Femur (tissue), 1 donor: Measurements from ENCODE around the gene FHAD1.

Experiments used
- DNase-seq: peaks from one replicate; pipeline ENCODE4 v3.0.0-alpha.2; 2017

FHAD1 gene

DNA sequence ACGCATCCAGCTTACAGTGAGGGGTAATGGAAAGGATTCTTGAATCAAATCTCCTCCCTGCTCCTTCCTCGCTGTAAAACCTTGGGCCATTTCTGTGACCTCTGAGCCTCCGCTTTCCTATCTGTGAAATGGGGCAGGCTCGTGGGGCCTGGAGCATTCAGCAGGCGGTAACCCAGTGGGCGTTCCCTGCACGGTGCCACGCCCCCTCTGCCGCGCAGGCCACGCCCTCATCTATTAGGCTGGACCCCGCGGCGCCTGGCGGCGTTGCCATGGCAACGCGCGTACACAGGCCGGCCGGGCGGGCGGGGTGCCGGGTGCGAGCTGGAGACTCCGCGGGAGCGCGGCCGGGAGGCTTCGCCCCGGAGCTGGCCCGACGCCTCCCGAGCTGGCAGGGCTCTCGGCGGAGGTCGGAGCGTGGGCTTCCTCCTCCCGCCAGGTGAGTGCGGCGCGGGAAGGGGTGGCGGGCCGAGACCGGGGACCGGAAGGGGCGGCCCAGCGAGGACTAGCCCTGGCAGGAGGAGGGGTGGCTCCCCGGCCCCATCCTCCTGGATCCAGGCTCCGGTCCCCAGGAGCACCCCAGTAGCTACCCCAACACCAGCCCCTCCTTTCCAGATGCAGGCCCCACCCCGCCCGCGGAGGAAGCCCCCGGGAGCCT is at the start of gene FHAD1:
Gene FHAD1 (plus strand): TSS at position 264 of the 655 bp plus-strand sequence. CDS start 4,562 bp downstream, outside the sequence.
- peak; percentile 77 for DNase-seq

DNA sequence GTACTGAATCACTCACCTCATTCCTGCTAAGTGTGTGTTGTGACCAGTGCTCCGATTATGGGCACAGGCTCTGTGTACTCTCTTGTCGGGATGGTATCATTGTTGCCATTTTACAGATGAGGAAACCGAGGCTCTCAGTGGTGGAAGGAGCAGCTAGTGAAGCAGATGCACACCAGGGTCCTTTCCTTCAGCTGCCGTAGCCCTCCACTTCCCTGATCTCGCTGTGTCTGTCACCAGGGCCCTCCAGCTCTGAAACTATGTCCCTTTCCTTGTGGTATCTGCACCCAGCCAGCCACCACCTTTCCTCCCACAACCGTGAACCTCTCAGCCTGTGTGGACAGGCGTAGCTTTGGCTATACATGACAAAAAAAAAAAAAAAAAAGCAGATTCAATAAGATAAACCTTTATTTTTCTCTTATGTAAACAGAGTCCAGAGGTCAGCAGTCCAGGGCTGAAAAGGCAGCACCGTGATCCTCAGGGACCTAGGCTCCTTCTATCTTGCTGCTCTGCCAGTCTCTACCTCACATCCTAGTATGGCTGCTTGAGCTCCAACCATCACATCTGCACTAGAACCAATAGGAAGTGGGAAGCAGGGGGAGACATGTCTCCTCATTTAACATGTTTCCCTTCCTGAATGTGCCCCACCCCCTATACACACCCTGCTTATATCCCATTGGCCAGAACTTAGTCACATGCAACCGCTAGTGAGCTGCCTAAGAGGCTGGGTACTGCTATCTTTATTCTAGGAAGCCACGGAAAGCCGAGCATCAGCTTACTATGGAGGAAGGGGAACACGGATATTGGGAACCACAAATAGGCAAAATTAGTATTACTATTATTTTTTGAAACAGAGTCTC is 49.2 kb upstream of the FHAD1 start:
- no peak for DNase-seq

DNA sequence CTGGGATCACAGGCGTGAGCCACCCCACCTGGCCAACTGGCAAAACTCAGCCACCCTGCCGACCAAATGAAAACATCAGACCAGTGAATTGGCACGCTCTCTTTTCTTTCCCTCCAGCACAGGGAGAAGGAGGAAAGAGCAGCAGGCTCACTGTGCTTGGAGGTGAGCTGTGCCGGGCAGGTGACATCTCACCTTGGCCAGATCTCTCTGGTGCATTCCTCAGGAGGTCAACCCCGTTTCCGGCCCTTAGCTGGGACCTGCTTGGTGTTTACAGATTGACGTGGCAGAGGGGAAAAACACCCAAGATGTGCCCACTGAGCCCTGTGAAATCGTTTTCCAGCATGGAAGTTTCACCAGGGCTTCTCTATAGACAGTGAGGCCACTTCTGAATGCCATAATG is 48.3 kb upstream of the FHAD1 start:
- DNase-seq, result no peak

DNA sequence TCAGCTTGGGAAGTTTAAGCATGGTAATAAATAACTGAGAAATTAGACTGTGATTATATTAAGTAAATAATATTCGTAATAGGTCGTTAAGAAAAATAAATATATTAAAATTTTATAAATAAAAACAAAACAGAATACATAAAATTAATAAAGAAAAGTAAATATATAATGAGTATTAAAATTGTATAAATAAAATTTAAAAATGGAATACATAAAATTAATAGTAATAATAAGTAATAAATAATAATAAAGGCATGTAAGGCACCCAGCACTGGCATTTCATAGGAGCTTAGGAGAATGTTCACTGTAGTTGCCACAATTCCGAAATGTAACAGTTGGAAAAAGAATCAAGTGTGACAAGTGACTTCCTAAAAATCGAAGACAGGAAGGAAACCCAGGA is 45.8 kb upstream of the FHAD1 start:
- DNase-seq, result no peak

DNA sequence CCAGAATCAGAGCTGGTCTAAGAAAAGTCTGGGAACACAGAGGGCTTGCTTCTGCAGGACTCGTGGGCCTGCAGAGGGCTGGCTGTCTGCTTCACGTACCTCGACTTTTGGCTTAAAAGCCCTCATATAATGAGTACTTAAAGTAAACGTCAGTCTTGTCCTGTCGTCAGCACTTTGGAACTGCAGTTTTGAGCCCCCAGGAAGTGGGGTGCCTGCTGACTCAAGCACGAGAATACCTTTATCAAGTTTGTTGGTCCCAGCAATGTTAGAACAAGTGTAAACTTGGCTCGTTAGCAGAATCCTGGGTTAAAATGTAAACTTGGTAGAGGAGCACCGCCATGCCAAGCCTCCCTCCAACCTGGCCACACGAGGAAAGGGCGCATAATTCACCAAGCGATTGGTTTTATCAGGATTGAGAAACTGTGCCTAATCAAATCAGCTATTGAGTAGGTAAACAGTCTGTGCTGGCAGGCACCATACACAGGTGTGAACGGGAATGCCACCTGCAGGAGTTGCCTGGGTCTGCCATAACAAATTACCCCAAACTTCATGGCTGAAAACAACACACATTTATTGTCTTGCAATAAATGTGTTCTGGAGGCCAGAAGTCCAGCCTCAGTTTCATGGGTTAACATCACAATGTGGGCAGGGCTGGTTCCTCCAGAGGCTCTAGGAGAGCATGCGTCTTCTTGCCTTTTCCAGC is 45.0 kb upstream of the FHAD1 start:
- no peak for DNase-seq

DNA sequence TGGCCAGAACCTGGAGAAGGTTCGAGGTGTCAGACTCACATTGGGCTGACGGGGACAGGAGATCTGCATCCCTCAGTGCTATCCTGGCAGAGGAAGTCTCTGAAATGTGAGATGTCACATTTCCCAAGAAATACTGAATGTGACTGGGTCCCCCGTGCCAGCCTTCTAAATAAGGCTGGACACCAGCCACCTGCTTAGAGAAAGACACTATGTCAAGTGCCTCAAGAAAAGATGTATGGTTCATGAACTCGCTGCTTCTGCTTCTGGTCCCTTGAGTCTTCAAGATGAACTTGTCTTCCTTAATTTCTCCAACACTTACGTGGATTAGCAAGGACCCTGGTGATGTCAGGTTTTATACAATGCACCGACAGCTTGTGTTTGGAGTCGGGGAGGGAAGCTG is 42.1 kb upstream of the FHAD1 start:
- no peak for DNase-seq

DNA sequence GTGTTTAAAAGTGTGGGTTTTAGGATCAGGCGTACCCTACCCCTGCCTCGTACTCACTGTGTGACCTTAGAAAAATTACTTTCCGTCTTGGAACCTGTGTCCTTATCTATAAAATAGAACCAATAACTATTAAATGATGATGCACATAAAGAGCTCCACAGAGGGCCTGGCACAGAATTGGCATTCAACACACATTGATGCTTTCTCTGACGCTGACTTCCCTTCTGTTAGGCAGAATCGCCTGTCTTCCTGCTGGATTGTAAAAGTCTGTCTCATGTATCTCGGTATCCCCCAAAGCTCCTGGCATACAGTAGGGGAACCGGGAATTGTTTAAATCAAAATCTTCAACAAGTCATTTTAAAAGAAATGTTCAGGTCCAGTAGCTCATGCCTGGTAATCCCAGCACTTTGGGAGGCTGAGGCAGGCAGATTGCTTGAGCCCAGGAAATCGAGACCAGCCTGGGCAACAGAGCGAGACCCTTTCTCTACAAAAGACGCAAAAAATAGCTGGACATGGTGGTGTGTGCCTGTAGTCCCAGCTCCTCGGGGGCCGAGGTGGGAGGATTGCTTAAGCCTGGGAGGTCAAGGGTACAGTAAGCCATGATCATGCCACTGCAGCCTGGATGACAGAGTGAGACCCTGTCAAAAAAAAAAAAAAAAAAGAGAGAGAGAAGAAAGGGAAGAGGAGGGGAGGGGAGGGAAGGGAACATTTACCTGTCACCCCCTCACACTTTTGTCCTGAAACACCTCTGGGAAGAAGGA is 41.3 kb upstream of the FHAD1 start:
- DNase-seq, result no peak

DNA sequence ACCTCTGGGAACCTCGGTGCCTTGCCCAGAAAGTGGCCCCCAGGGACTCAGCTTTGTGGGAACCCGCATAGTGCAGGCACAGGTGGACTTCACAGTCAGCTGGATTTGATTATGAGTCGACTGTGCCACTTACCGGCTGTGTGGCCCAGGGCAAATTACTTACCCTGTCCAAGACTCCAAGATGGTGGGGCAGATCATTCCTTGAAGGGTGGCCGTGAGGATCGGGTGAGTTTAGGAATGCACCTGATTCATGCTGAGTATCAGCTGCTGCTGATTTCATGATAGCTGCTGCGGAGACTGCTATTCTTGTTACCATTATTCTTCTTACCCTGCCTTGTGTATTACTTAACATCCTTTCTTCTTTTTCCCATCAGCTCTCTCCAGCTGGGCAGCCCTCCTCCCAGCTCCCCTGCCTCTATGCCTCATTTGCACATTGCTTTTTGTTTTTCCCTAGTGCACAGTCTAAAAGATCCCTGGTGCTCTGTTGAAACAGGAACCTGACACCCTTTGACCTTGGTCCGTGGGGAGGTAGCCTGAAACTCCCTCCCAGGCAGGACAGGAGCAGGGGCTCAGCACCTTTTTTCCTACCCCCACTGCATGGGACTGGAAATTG is 40.5 kb upstream of the FHAD1 start:
- DNase-seq, result no peak

DNA sequence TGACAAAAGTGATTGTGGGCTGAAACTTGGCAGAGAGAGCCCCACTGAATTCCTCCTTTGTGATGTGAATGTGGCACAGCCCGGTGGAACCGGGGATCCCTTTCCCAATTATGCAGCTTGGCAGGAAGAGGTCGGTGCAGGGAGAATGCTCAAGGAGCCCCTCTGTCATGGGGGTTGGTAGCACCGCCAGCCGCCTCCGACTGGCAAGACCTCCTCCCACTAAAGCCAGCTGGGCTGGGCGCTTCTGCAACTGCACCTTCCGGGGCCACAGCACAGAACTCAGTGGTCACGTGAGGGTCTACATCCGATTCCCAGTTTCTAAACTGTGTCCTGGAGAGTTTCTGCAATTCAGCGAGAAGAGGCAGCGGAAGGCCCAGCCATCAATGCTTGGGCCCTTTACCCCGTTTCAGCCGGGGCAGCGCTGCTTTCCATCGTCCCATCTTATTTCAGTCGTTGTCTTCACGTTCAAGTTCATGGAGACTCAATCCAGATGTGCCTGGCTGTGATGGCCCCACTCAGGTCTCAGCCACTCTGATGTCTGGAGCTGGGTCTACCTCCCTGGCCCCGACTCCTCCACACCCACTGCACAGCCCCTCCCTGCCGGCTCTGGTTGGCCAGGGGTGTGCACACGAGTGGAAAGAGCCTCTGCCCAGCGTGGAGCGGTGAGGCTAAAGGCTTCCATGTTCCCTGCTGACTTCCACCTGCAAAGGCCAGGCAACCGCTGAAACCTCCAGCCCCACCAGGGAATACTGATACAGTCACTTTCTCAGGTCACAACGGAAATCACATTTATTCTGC is 39.8 kb upstream of the FHAD1 start:
- DNase-seq, result no peak

DNA sequence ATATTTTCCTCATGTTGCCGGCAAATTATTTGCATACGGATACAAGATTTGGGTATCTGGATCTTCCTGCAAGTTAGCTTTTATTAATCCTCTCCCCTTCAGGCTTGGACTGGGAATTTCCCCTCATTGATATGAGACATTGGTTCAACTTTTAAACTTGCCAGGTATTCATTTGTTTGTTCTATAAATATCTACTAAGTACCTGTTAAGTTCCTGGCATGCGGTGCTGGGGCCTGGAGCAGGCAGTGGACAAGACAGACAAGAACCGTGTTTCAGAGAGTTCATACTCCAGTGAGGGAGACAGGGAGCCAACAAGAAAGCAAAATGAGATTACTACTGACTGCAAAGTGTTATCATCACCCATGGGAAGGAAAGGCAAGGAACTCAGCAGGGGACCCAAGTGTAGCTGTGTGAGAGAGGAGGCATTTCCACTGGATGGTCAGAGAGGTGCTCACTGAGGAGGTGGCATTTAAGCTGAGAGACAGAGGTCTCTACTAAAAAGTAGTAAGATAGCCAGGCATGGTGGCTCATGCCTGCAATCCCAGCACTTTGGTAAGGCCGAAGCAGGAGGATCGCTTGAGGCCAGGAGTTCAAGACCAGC is 39.1 kb upstream of the FHAD1 start:
- no peak for DNase-seq

DNA sequence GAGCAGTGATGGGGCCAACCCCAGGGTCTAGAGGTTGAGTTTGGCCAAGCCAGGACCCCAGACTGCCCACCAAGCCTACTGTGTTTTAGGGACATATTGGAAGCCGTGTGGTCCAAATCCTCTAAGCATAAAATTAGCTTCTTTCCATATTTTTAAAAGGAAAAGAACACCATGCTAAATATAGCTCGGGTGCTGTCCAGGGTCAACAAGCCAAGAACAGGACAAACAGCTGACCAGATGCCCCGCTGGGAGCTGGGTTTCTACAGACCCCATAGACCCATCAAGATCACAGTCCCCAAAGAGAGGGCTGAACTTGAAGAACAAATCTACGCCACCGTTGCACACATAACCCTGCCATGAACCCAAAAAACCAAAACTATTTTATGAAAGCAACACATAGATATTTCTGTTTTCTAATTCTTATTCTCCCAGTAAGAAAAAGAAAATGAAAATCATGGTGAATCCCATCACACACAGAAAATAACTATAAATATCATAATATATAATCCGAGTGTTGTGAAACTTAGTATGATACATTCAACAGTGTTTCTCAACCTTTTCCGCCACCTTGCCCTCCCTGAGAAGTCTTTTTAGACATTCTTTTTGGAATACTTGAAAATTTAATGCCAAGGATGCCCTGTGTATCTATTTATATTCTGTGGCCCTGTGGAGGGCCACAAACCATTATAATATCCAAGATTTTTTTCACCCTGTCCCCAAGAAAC is 36.2 kb upstream of the FHAD1 start:
- no peak for DNase-seq

DNA sequence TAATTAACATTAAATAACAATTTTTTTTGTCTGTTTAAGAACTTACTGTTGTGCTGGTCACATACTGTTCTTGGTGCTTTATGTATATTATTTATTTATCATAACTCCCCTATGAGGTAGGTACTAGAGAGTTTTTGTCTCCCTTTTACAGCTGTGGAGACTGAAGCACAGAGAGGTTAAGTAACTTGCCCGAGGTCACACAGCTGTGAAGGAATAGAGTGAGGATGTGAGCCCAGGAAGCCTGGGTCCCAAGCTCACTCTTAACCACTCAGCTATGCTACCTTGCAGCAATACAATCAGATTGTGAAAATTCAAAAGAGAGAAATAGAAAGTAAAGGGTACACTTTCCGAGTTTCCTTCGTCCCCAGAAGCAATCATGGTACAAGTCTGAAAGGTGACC is 35.6 kb upstream of the FHAD1 start:
- DNase-seq, result no peak

DNA sequence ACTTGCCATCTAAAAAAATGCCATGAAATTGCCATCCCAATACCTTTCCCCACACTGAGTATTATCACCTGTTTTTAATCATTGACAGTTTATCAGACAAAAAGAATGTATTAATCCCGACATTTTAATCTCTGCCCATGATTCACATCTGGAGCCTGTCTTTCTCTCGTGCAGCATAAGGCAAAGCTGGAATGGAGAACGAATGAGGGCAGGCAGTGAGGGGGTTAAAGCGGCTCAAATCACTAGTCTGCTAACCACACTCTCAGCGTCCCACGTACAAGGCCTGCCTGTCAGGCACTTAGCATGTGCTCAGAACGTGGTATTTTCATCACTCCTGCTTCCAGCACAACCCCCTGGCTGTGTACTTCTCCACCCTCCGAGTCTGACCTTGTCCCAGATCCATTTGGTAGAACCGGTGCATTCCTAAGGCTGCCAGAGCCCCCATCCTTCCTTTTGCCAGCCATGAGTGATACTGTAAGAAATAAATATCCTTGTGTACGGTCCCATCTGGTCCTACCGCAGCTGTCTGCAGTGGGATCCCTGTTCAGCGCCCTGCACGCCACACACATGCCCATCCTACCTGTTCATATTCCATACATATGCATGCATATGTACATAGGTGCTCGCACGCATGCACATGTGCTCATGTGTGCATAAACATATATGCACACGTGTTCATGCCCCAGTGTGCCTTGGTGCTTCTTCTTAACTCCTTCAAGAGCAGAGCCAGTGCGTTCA is 34.6 kb upstream of the FHAD1 start:
- no peak for DNase-seq

DNA sequence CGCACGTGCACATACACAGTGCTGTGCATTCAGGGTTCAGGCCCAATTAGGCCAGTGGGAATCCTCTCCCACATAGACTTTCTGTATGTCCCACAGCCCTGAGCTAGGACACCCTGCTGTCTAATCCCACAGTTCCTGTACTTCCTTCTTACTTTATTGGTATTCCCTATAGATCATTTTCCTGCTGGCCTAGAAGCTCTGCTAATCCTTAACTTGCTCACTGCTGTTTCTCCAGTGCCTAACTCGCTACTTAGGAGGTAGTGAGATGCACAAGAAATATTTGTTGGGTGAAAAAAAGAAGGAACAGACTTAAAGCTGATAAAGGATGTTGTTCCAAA is 34.1 kb upstream of the FHAD1 start:
- DNase-seq, result no peak

DNA sequence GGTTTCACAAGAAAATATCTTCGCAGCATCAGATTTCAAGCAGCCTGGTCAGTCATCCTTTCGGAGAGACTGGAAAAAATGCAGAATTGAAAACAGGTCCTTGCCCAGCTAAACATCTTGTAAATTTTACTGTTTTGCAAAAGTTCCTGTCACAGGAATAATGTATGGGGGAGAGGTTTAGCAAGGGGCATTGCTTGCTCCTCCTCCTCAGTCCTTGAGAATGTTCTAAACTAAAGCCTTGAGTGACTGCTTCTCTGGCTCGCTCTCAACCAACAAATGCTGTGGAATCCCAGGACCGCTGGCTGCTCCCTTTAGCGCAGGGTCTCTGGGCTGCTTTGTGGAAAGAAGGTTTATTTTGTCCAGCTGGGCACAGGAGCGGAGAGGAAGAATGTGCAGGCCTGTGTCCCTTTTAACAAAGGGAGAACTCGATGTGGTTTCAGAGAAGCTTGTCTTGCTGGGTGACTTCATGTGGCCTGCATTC is 33.6 kb upstream of the FHAD1 start:
- DNase-seq, result peak; percentile 51

DNA sequence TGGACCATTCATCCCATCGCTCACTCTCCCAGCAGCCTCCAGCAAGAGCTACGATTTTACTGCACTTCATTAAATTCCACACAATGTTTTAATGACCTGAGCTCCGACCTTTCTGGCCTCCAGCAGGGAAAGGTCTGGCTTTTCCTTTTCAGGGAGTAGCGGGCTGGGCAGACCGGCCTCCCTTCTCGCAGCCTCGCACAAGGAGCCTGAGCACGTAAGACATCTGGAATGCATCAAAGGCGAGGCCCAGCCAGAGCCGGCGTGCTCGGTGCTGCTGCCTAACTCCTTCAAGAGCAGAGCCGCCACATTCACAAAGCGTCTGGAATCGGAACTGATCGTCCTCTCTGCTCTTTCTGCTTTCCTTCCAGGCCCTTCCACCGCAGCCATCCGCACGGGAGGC is 32.5 kb upstream of the FHAD1 start:
- DNase-seq, result peak; percentile 86

DNA sequence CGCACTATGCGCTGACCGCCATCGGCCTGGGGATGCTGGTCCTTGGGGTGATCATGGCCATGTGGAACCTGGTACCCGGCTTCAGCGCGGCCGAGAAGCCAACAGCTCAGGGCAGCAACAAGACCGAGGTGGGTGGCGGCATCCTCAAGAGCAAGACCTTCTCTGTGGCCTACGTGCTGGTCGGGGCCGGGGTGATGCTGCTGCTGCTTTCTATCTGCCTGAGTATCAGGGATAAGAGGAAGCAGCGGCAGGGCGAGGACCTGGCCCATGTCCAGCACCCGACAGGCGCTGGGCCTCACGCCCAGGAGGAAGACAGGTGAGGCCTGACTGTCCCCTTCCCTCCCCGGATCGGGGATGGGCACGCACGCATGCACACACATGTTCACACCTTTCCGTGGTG is 31.9 kb upstream of the FHAD1 start:
- no peak for DNase-seq

DNA sequence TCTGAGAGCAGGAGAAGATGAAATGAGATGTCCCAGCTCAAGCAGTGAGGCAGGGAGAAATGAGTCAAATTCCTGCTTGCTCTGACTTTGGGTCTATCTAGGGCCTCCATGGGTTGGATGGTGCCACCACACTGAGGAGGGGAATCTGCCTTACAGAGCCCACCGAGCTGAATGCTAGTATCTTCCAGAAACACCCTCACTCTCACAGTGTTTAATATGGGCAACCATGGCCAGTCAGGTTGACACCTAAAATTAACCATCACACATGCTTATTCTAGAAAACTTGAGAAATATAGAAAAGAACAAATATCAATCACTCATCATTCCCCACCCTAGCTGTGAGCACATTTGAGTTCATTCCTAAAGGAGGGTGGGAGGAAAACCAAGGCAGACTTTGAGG is 29.4 kb upstream of the FHAD1 start:
- no peak for DNase-seq
